DND-41 (cell line): ENCODE data around the gene VWA3B.

ENCODE experiments used
- ATAC-seq: fragments of 200-7000 bp; cut with Tn5 transposase; 3 replicates; pipeline ENCODE4 v1.9.1; 2021; ENCODE audit warnings: low read depth; ENCODE audit not compliant: insufficient read depth
- DNase-seq: peaks from one replicate; pipeline ENCODE4 v3.0.0-alpha.2; 2020
- H2AFZ ChIP-seq: 2 replicates; pipeline ENCODE4 v1.6.0; 2012; ENCODE audit warnings: low read depth, low read length
- H3K27ac ChIP-seq: 2 replicates; pipeline ENCODE4 v1.5.1; 2012; ENCODE audit warnings: low read length, inconsistent platforms
- H3K27me3 ChIP-seq: fragments of 200-600 bp; sonication (generic); 2 replicates; pipeline ENCODE4 v1.6.0; 2012; ENCODE audit warnings: low read length, mild to moderate bottlenecking, inconsistent platforms; ENCODE audit not compliant: insufficient read depth, poor library complexity
- H3K36me3 ChIP-seq: 2 replicates; pipeline ENCODE4 v1.5.1; 2012; ENCODE audit warnings: low read length, inconsistent platforms; ENCODE audit not compliant: insufficient read depth
- H3K4me1 ChIP-seq: 2 replicates; pipeline ENCODE4 v1.5.1; 2012; ENCODE audit warnings: mild to moderate bottlenecking, low read length; ENCODE audit not compliant: insufficient read depth
- H3K4me2 ChIP-seq: 2 replicates; pipeline ENCODE4 v1.6.0; 2012; ENCODE audit warnings: mild to moderate bottlenecking, moderate library complexity, low read length, inconsistent platforms; ENCODE audit not compliant: insufficient read depth
- H3K4me3 ChIP-seq, 2 experiments: fragments of 200-600 bp in 1 of 2; shearing (Covaris generic) in 1 of 2; 2 replicates each; pipeline ENCODE4 v1.5.1; 2012 to 2016; ENCODE audit warnings: inconsistent platforms in 2 of 2, low read length in 2 of 2, mild to moderate bottlenecking in 2 of 2, low read depth in 1 of 2, moderate library complexity in 1 of 2
- H3K79me2 ChIP-seq: 2 replicates; pipeline ENCODE4 v1.6.0; 2012; ENCODE audit warnings: low read length, inconsistent platforms; ENCODE audit not compliant: insufficient read depth
- H3K9ac ChIP-seq: 2 replicates; pipeline ENCODE4 v1.6.0; 2012; ENCODE audit warnings: low read depth, mild to moderate bottlenecking, inconsistent platforms, low read length, moderate library complexity
- H3K9me3 ChIP-seq: 2 replicates; pipeline ENCODE4 v1.5.1; 2012; ENCODE audit warnings: low read length, moderate library complexity, mild to moderate bottlenecking, inconsistent platforms; ENCODE audit not compliant: insufficient read depth, severe bottlenecking
- H4K20me1 ChIP-seq: 2 replicates; pipeline ENCODE4 v1.6.0; 2012; ENCODE audit warnings: low read length; ENCODE audit not compliant: insufficient read depth
- EZH2 ChIP-seq: IDR thresholded peaks from 3 replicates; pipeline ENCODE4 v1.6.1; 2012; ENCODE audit warnings: borderline replicate concordance, low read depth, mild to moderate bottlenecking, moderate library complexity, low read length, inconsistent platforms; ENCODE audit not compliant: severe bottlenecking
- TF ChIP-seq, protein P1 (sequence below): IDR thresholded peaks from 2 replicates; pipeline ENCODE4 v1.5.1; 2012; ENCODE audit warnings: borderline replicate concordance, low read length, moderate library complexity, mild to moderate bottlenecking; ENCODE audit not compliant: poor library complexity, severe bottlenecking; ENCODE audit errors: extremely low read depth

VWA3B gene

DNA sequence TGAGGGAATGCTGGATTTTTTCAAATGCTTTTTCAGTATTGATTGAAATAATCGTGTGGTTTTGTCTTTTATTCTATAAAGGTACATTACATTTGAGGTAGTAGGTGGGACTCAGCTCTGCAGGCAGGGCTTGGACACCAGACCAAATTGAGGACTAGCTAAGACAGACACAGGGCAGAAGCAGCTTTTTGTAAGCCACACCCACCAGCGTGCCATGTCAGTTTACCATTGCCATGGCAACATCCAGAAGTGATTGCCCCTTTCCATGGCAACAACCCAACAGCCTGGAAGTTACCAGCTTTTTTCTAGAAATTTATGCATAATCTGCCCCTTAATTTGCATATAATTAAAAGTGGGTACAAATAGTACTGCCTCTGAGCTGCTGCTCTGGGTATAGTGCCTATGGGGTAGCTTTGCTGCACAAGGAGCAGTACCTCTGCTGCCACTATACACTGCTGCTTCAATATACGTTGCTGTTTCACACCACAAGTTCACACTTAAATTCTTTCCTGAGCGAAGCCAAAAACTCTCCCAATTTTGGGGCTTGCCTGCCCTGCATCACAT, 23.6 kb upstream of the VWA3B start:
- H3K79me2 ChIP-seq, result no peaks in the 10 kb centered on the region
- H4K20me1 ChIP-seq, result no peaks in the 10 kb centered on the region
- no peaks in the 10 kb centered on the region for H3K36me3 ChIP-seq
- DNase-seq (no peak), ATAC-seq (no peak)
- no peak overlapping the region for H3K27ac ChIP-seq
- no peak overlapping the region for H3K4me3 ChIP-seq
- H3K9ac ChIP-seq, result no peak overlapping the region
- H2AFZ ChIP-seq, result no peak overlapping the region
- no peak for TF ChIP-seq EZH2
- TF ChIP-seq, protein P1, sequence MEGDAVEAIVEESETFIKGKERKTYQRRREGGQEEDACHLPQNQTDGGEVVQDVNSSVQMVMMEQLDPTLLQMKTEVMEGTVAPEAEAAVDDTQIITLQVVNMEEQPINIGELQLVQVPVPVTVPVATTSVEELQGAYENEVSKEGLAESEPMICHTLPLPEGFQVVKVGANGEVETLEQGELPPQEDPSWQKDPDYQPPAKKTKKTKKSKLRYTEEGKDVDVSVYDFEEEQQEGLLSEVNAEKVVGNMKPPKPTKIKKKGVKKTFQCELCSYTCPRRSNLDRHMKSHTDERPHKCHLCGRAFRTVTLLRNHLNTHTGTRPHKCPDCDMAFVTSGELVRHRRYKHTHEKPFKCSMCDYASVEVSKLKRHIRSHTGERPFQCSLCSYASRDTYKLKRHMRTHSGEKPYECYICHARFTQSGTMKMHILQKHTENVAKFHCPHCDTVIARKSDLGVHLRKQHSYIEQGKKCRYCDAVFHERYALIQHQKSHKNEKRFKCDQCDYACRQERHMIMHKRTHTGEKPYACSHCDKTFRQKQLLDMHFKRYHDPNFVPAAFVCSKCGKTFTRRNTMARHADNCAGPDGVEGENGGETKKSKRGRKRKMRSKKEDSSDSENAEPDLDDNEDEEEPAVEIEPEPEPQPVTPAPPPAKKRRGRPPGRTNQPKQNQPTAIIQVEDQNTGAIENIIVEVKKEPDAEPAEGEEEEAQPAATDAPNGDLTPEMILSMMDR, result no peak
- no peaks in the 10 kb centered on the region for H3K27me3 ChIP-seq
- no peaks in the 10 kb centered on the region for H3K9me3 ChIP-seq
- no peak overlapping the region for H3K4me2 ChIP-seq
- H3K4me1 ChIP-seq, result no peaks in the 10 kb centered on the region

DNA sequence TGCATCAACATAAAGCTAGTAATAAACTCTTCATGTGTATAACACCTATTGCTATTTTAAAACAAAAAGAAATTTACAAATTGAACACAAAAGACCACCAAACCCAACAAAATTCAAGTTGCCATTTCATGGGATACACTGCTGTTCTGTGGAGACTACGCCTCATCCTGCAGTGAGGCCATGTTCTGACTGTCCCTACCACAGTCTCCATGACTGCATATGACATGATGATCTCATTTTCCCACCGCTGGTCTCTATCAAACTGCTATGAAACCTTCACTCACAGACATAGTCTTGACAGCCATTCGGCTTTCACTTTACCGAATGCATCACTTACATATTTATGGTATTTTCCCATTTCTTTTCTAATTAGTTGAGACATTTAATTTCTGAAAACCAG, 21.2 kb upstream of the VWA3B start:
- no peak for ATAC-seq
- Histone ChIP-seq H3K27ac (no peak overlapping the region), H3K4me2 (no peak overlapping the region), H4K20me1 (no peaks in the 10 kb centered on the region), H3K27me3 (peaks cover 4% of the 10 kb centered on the region), H3K9me3 (no peaks in the 10 kb centered on the region), H2AFZ (no peak overlapping the region), H3K4me3 (no peak overlapping the region), H3K4me1 (no peaks in the 10 kb centered on the region), H3K79me2 (no peaks in the 10 kb centered on the region), H3K9ac (no peak overlapping the region), H3K36me3 (no peaks in the 10 kb centered on the region)
- TF ChIP-seq EZH2, result no peak
- TF ChIP-seq, protein P1, result no peak
- no peak for DNase-seq

DNA sequence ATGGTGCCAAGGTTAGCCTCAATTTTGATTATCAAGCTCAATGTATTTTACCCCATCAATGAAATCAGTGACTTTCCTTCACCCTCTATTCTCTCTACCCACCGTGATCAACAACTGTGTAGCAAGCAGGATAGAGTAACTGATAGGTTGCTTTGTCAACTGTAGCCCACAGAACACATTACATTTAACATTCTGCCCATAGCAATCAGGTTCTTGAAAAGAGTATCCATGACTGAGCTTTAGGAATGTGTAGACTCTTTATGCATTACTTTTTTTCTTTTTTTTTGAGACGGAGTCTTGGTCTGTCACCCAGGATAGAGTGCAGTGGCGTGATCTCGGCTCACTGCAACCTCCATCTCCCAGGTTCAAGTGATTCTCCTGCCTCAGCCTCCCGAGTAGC, 19.8 kb upstream of the VWA3B start:
- no peaks in the 10 kb centered on the region for H3K79me2 ChIP-seq
- no peaks in the 10 kb centered on the region for H3K9me3 ChIP-seq
- no peak overlapping the region for H3K27ac ChIP-seq
- peaks cover 10% of the 10 kb centered on the region for H3K27me3 ChIP-seq
- H3K4me2 ChIP-seq, result no peak overlapping the region
- H4K20me1 ChIP-seq, result no peaks in the 10 kb centered on the region
- H3K4me1 ChIP-seq, result no peaks in the 10 kb centered on the region
- H3K9ac ChIP-seq, result no peak overlapping the region
- DNase-seq (no peak), ATAC-seq (no peak)
- no peak overlapping the region for H2AFZ ChIP-seq
- H3K4me3 ChIP-seq, result no peak overlapping the region
- H3K36me3 ChIP-seq, result no peaks in the 10 kb centered on the region
- no peak for TF ChIP-seq EZH2
- TF ChIP-seq, protein P1, result no peak

DNA sequence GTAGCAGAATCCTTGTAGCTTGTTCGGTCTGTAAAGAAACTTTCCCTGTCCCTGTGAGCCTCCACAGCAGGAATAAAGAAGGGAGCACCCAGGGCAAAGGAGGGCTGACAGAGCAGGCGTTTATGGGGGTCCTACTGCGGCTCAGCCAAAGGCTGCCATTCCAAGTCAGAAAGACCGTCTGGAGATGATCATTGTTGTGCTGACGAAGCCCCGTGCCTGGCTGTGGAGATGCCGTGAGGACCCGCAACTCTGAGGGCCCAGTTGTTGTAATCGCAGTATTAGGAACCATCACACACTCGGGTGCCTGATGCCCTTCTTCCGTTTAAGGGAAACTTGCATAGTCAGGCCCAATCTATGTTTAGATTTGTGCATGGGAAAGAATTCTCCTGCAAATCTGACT, 16.9 kb upstream of the VWA3B start:
- no peak for TF ChIP-seq EZH2
- TF ChIP-seq, protein P1, result no peak
- no peaks in the 10 kb centered on the region for H4K20me1 ChIP-seq
- no peaks in the 10 kb centered on the region for H3K9me3 ChIP-seq
- DNase-seq (no peak), ATAC-seq (no peak)
- no peak overlapping the region for H3K27ac ChIP-seq
- H3K4me1 ChIP-seq, result no peaks in the 10 kb centered on the region
- no peak overlapping the region for H3K9ac ChIP-seq
- H3K4me2 ChIP-seq, result no peak overlapping the region
- H3K27me3 ChIP-seq, result peaks cover 10% of the 10 kb centered on the region
- no peaks in the 10 kb centered on the region for H3K36me3 ChIP-seq
- H2AFZ ChIP-seq, result no peak overlapping the region
- H3K79me2 ChIP-seq, result no peaks in the 10 kb centered on the region
- no peak overlapping the region for H3K4me3 ChIP-seq
